H1 (cell line): Measurements from ENCODE around the gene SHC3. TPM values are rescaled to one million over a fixed set of nuclear protein-coding genes. Genes with fewer than 3 reads are reported as not detected.

ENCODE experiments used
- CTCF ChIA-PET: fragments of 300-600 bp; sonication (Branson Sonifier 250); formaldehyde crosslinking; loops from one replicate; lab custom pipeline; 2021; ENCODE audit not compliant: partially characterized antibody; lab: Charles Lee
- POLR2A ChIA-PET: fragments of 300-600 bp; sonication (Branson Sonifier 250); formaldehyde crosslinking; loops from one replicate; lab custom pipeline; 2021; ENCODE audit warnings: inconsistent platforms; ENCODE audit not compliant: partially characterized antibody; lab: Charles Lee
- DNase-seq, 2 experiments: peaks; one replicate each; pipeline versions ENCODE4 v3.0.0 to v3.0.0-alpha.2; 2010 to 2022; ENCODE audit warnings: low spot score in 2 of 2, low read depth in 1 of 2, mixed read lengths in 1 of 2
- FAIRE-seq: peaks from 2 replicates; lab custom pipeline; 2011; peaks lifted over from hg19 to GRCh38; lab: Jason Lieb, UNC
- H2AFZ ChIP-seq: 2 replicates; pipeline ENCODE4 v1.8.1; 2012; ENCODE audit warnings: low read length, inconsistent platforms
- H2AK5ac ChIP-seq: 2 replicates; pipeline ENCODE4 v1.6.1; 2013; ENCODE audit warnings: low read depth, low read length
- H2BK120ac ChIP-seq: replicated peaks from 2 replicates; pipeline ENCODE3; 2013; ENCODE audit warnings: low read depth, low read length, inconsistent platforms
- H2BK12ac ChIP-seq: 2 replicates; pipeline ENCODE4 v1.6.1; 2013; ENCODE audit warnings: low read depth, low read length
- H2BK15ac ChIP-seq: 2 replicates; pipeline ENCODE4 v1.6.1; 2013; ENCODE audit warnings: low read length
- H2BK20ac ChIP-seq: 2 replicates; pipeline ENCODE4 v1.6.1; 2013; ENCODE audit warnings: low read length
- H2BK5ac ChIP-seq: 2 replicates; pipeline ENCODE4 v1.6.1; 2013; ENCODE audit warnings: low read depth, low read length
- H3K14ac ChIP-seq: 2 replicates; pipeline ENCODE4 v1.6.1; 2013; ENCODE audit warnings: inconsistent platforms; ENCODE audit not compliant: insufficient read length
- H3K18ac ChIP-seq: 2 replicates; pipeline ENCODE4 v1.6.1; 2013; ENCODE audit warnings: low read length; ENCODE audit errors: extremely low read depth
- H3K23ac ChIP-seq: 2 replicates; pipeline ENCODE4 v1.6.1; 2013; ENCODE audit warnings: inconsistent platforms; ENCODE audit not compliant: insufficient read length
- H3K23me2 ChIP-seq: 2 replicates; pipeline ENCODE4 v1.6.1; 2013; ENCODE audit warnings: low read depth, low read length
- H3K27ac ChIP-seq: 2 replicates; pipeline ENCODE4 v1.6.1; 2011; ENCODE audit warnings: low read depth, low read length, inconsistent platforms
- H3K27me3 ChIP-seq, 4 experiments: replicated peaks in 1 of 4; 1 replicate in 1 of 4; 2 replicates in 3 of 4; pipeline versions ENCODE4 v1.6.1 to v1.8.1; 2011 to 2013; ENCODE audit warnings: low read length in 3 of 4, mild to moderate bottlenecking in 3 of 4, inconsistent platforms in 2 of 4, mixed read lengths in 2 of 4, moderate library complexity in 1 of 4; ENCODE audit not compliant: control insufficient read depth in 3 of 4, insufficient read depth in 3 of 4; ENCODE audit errors: extremely low read depth in 1 of 4
- H3K36me3 ChIP-seq, 4 experiments: 2 replicates each; pipeline versions ENCODE4 v1.6.1 to v1.8.1; 2011 to 2013; ENCODE audit warnings: mild to moderate bottlenecking in 4 of 4, low read length in 3 of 4, moderate library complexity in 2 of 4, control low read depth in 1 of 4, inconsistent platforms in 1 of 4; ENCODE audit not compliant: insufficient read depth in 4 of 4, control insufficient read depth in 2 of 4
- H3K4ac ChIP-seq: replicated peaks from 2 replicates; pipeline ENCODE3; 2013; ENCODE audit warnings: low read length, low read depth, mixed read lengths, inconsistent platforms; ENCODE audit not compliant: insufficient read length
- H3K4me1 ChIP-seq, 4 experiments: replicated peaks in 1 of 4; 1 replicate in 1 of 4; 2 replicates in 3 of 4; pipeline versions ENCODE4 v1.6.1 to v1.8.1; 2011 to 2013; ENCODE audit warnings: low read length in 3 of 4, inconsistent platforms in 2 of 4, mixed read lengths in 1 of 4; ENCODE audit not compliant: insufficient read depth in 4 of 4, control insufficient read depth in 3 of 4
- H3K4me2 ChIP-seq, 2 experiments: 2 replicates each; pipeline versions ENCODE4 v1.6.1 to v1.8.1; 2011 to 2013; ENCODE audit warnings: low read depth in 2 of 2, low read length in 2 of 2, control low read depth in 1 of 2, inconsistent platforms in 1 of 2, mild to moderate bottlenecking in 1 of 2; ENCODE audit not compliant: insufficient read depth in 1 of 2
- H3K4me3 ChIP-seq, 4 experiments: fragments of 200-600, 300-600 bp in 1 of 4; sonication (generic), shearing (Covaris generic), sonication (Bioruptor Twin) in 1 of 4; 2 replicates each; pipeline versions ENCODE4 v1.5.1 to v1.8.1; 2011 to 2016; ENCODE audit warnings: low read length in 4 of 4, low read depth in 3 of 4, control low read depth in 2 of 4, inconsistent platforms in 2 of 4, mild to moderate bottlenecking in 2 of 4, mixed read lengths in 1 of 4, moderate library complexity in 1 of 4; ENCODE audit not compliant: insufficient read depth in 2 of 4; ENCODE audit errors: extremely low read depth in 1 of 4
- H3K56ac ChIP-seq: replicated peaks from 2 replicates; pipeline ENCODE3; 2013; ENCODE audit warnings: low read depth, mild to moderate bottlenecking, mixed read lengths, low read length, inconsistent platforms; ENCODE audit not compliant: insufficient read length
- H3K79me1 ChIP-seq: 2 replicates; pipeline ENCODE4 v1.6.1; 2013; ENCODE audit warnings: low read depth, low read length, control low read depth
- H3K79me2 ChIP-seq, 2 experiments: 2 replicates each; pipeline versions ENCODE4 v1.6.1 to v1.8.1; 2012 to 2013; ENCODE audit warnings: low read length in 2 of 2, mild to moderate bottlenecking in 2 of 2, inconsistent platforms in 1 of 2; ENCODE audit not compliant: insufficient read depth in 2 of 2, control insufficient read depth in 1 of 2
- H3K9ac ChIP-seq, 4 experiments: replicated peaks in 1 of 4; 1 replicate in 1 of 4; 2 replicates in 3 of 4; pipeline versions ENCODE4 v1.6.1 to v1.8.1; 2011 to 2013; ENCODE audit warnings: low read depth in 3 of 4, low read length in 3 of 4, control low read depth in 2 of 4, mild to moderate bottlenecking in 2 of 4, moderate library complexity in 2 of 4, inconsistent platforms in 1 of 4; ENCODE audit errors: extremely low read depth in 1 of 4
- H3K9me3 ChIP-seq, 2 experiments: 2 replicates each; pipeline versions ENCODE4 v1.6.1 to v1.8.1; 2012 to 2013; ENCODE audit warnings: mild to moderate bottlenecking in 2 of 2, moderate library complexity in 2 of 2, control low read depth in 1 of 2, inconsistent platforms in 1 of 2, low read depth in 1 of 2, low read length in 1 of 2, mixed read lengths in 1 of 2; ENCODE audit not compliant: insufficient read depth in 2 of 2
- H4K20me1 ChIP-seq, 2 experiments: replicated peaks in 1 of 2; 2 replicates each; pipeline versions ENCODE3 to v1.8.1; 2011 to 2013; ENCODE audit warnings: inconsistent platforms in 2 of 2, low read length in 2 of 2, mild to moderate bottlenecking in 1 of 2; ENCODE audit not compliant: insufficient read depth in 2 of 2, control insufficient read depth in 1 of 2
- H4K5ac ChIP-seq: 2 replicates; pipeline ENCODE4 v1.6.1; 2013; ENCODE audit warnings: low read length, low read depth, mixed read lengths, inconsistent platforms; ENCODE audit not compliant: insufficient read length
- H4K8ac ChIP-seq: 2 replicates; pipeline ENCODE4 v1.8.0; 2013; ENCODE audit warnings: mild to moderate bottlenecking, moderate library complexity, low read length, inconsistent platforms; ENCODE audit not compliant: insufficient read depth; ENCODE audit errors: extremely low read depth
- H4K91ac ChIP-seq: replicated peaks from 2 replicates; pipeline ENCODE3; 2013; ENCODE audit warnings: low read length, mixed read lengths, inconsistent platforms; ENCODE audit not compliant: insufficient read length
- CBX8 ChIP-seq: fragments of 300-800, 300-1000 bp; sonication (generic); IDR thresholded peaks from 2 replicates; pipeline ENCODE4 v1.7.1; 2016; ENCODE audit warnings: low read depth, low read length, borderline replicate concordance
- CHD2 ChIP-seq: IDR thresholded peaks from 2 replicates; pipeline ENCODE4 v1.6.1; 2012; ENCODE audit warnings: low read length, improper control_type of control experiment
- JUN ChIP-seq: IDR thresholded peaks from 2 replicates; pipeline ENCODE4 v1.6.1; 2011; ENCODE audit warnings: low read depth, mild to moderate bottlenecking, improper control_type of control experiment, low read length
- TAF7 ChIP-seq: optimal IDR thresholded peaks from 2 replicates; pipeline ENCODE3; 2011; ENCODE audit warnings: low read depth, mild to moderate bottlenecking, inconsistent platforms, low read length, moderate library complexity, borderline replicate concordance
- WGBS, 2 experiments: shearing (Covaris generic) in 1 of 2; methylation state at CpG; one replicate each; pipeline versions ENCODE4 v1.1.6 to v1.1.7; 2013 to 2015; ENCODE audit warnings: low lambda C conversion rate in 2 of 2, mixed read lengths in 2 of 2, inconsistent platforms in 1 of 2, low coverage in 1 of 2, missing lambda C conversion rate in 1 of 2; ENCODE audit not compliant: insufficient replicate concordance in 2 of 2, insufficient coverage in 1 of 2, insufficient read length in 1 of 2; ENCODE audit errors: extremely low coverage in 1 of 2, missing lambda C conversion rate in 1 of 2; 5-methylcytosine and 5-hydroxymethylcytosine counted together
- polyA plus RNA-seq, 7 experiments: library from polyadenylated mRNA; depleted of rRNA in 3 of 7; stranded (reverse) in 5 of 7; unstranded in 2 of 7; fragments of >200 nt in 5 of 7; fragments of 200-250 nt in 2 of 7; gene quantifications; 1 replicate in 5 of 7; 2 replicates in 1 of 7; 4 replicates in 1 of 7; pipeline versions ENCODE4 v1.2.1 to v1.2.3, GENCODE V29; 2011 to 2013; ENCODE audit warnings: missing spikeins in 2 of 7, mixed read lengths in 2 of 7
- total RNA-seq: library from RNA; stranded (reverse); fragmentation: NEBNext Ultra II Directional; extraction: Animal tissue kit (Norgen Biotek cat#: 25700); gene quantifications from 2 replicates; pipeline ENCODE4 v1.2.1, GENCODE V29; 2021

SHC3 gene
- total and polyA plus RNA-seq, 2 of the 8 experiments (the other 6 are each of a cell fraction or from before 2014, with no cell fraction given), result 1.4 to 7.1 TPM

- no peaks in the 10 kb centered on the region for H3K9me3 ChIP-seq
- no peak overlapping the region for H3K4me3 ChIP-seq
- no peak overlapping the region for H2BK12ac ChIP-seq
- no peak overlapping the region for H2BK120ac ChIP-seq
- ChIA-PET POLR2A (interaction anchor here (0.8 kb wide), 2 partner anchors 16 to 24 kb away, joined by 3 read pairs; no protein-coding TSS in a partner anchor), CTCF (interaction anchor here (0.5 to 2.0 kb wide), 4 partner anchors 264 to 403 kb away, joined by 3 to 7 read pairs (median 4); no protein-coding TSS in a partner anchor)
- no peak overlapping the region for H3K4ac ChIP-seq
- no peak overlapping the region for H3K56ac ChIP-seq
- 87% methylated on average over 12 of the region's 12 CpGs; no CpG with 5 or more reads in 1 of the 2 experiments for WGBS, 2 experiments
- H2BK20ac ChIP-seq, result no peak overlapping the region
- H3K4me2 ChIP-seq, result no peak overlapping the region
- H3K9ac ChIP-seq, result no peak overlapping the region
- no peaks in the 10 kb centered on the region for H3K36me3 ChIP-seq
- H3K4me1 ChIP-seq, result peaks cover 2 to 14% (median 4%) of the 10 kb centered on the region in 4 experiments; a peak in 6 of 7 replicates
- H3K14ac ChIP-seq, result no peak overlapping the region
- no peaks in the 10 kb centered on the region for H3K23me2 ChIP-seq
- no peak overlapping the region for H2BK15ac ChIP-seq
- no peak overlapping the region for H4K91ac ChIP-seq
- no peak overlapping the region for H3K23ac ChIP-seq
- no peak overlapping the region for H4K5ac ChIP-seq
- H3K27ac ChIP-seq, result no peak overlapping the region
- FAIRE-seq, result no peak
- no peak overlapping the region for H4K8ac ChIP-seq
- DNase-seq, result no peak
- H2AFZ ChIP-seq, result no peak overlapping the region
- H3K27me3 ChIP-seq, result no peaks in the 10 kb centered on the region
- no peak overlapping the region for H3K18ac ChIP-seq
- no peak overlapping the region for H2BK5ac ChIP-seq
- H3K79me2 ChIP-seq, result no peaks in the 10 kb centered on the region
- TF ChIP-seq CHD2, result no peak
- TF ChIP-seq TAF7, result no peak
- TF ChIP-seq JUN, result no peak
- TF ChIP-seq CBX8, result no peak
- H4K20me1 ChIP-seq, result no peaks in the 10 kb centered on the region
- H2AK5ac ChIP-seq, result no peak overlapping the region; the same call in 1 of the 2 replicates
- no peaks in the 10 kb centered on the region for H3K79me1 ChIP-seq
These were observed 169.7 kb downstream of the SHC3 start for GRCh38 chr9:89008744-89009545.
